ENCODE results near the gene C12orf75.

Gene C12orf75

DNA sequence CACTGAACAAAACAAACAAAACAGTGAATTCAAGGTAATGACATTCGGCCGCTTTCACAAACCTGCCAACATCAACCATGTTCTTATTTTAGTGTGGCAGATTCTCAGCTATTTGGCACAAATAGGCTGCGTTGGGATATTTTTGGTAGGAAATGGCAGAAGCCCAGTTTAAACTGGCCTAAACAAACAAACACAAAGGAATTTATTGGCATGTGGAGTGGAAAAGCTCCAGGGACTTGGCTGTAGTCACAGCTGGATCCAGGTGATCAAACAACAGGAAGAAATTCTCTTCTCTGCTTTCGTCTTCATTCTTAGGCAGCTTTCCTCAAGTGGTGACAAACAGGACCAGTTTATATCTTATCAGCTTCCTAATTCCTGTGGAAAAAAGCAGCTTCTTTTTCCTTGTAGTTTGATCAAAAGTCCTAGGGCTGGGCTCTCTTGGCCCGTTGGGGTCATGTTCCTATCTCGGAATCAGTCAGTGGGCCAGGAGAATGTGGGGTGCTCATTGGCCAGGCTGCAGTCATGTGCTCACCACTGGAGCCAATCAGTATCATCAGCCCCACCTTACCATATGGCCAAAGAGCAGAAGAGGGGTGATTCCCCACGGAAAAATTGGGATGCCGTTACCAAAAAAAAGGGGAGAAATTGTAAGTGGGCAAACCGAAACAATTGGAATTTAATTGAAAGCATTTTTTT lies 22.6 kb downstream of the C12orf75 start:
- Histone ChIP-seq H3K27ac (ENCODE audit: low read depth, low read length) (peak overlapping the region; percentile 66; the same call in 1 of the 2 replicates), H3K9ac (ENCODE audit: low read depth, low read length) (no peak overlapping the region), H3K4me1 (ENCODE audit: insufficient read depth, low read length) (peaks cover 8% of the 10 kb centered on the region), H3K4me3 (ENCODE audit: low read length) (no peak overlapping the region), H3K27me3 (ENCODE audit: insufficient read depth, low read length) (no peaks in the 10 kb centered on the region), H3K9me3 (ENCODE audit: insufficient read depth, low read depth, low read length) (no peaks in the 10 kb centered on the region), H3K36me3 (ENCODE audit: insufficient read depth, low read length) (no peaks in the 10 kb centered on the region)
- WGBS: 86% methylated on average over 9 of the region's 9 CpGs

DNA sequence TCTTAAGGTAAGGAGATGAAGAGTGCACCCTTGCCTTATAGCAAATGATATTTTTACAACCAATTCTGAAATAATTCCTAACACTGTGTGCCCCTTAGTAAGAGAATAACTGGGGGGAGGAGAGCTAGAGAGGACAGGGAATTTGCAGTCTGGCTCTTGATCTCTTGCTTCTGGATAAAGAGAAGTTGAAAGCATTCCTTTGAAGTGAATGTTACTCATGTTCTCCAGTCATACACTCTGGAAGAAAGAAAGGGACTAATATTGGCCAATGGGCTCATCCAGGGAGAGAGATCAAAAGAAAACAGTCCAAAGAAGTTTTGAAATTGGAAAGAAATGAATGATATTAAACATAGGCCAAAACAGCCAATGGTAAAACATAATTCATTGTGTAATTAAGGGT lies 25.3 kb downstream of the C12orf75 start:
- Histone ChIP-seq H3K9ac (ENCODE audit: low read depth, low read length) (no peak overlapping the region), H3K27ac (ENCODE audit: low read depth, low read length) (no peak overlapping the region), H3K4me1 (ENCODE audit: insufficient read depth, low read length) (peaks cover 8% of the 10 kb centered on the region), H3K9me3 (ENCODE audit: insufficient read depth, low read depth, low read length) (no peaks in the 10 kb centered on the region), H3K36me3 (ENCODE audit: insufficient read depth, low read length) (no peaks in the 10 kb centered on the region), H3K27me3 (ENCODE audit: insufficient read depth, low read length) (no peaks in the 10 kb centered on the region), H3K4me3 (ENCODE audit: low read length) (no peak overlapping the region)

GRCh38 chr12:105357162-105357691 lies 26.7 kb downstream of the C12orf75 start:
- no peak overlapping the region for H3K27ac ChIP-seq (ENCODE audit: low read depth, low read length)
- H3K4me1 ChIP-seq (ENCODE audit: insufficient read depth, low read length): peaks cover 8% of the 10 kb centered on the region
- no peaks in the 10 kb centered on the region for H3K9me3 ChIP-seq (ENCODE audit: insufficient read depth, low read depth, low read length)
- no peak overlapping the region for H3K9ac ChIP-seq (ENCODE audit: low read depth, low read length)
- no peak overlapping the region for H3K4me3 ChIP-seq (ENCODE audit: low read length)
- no peaks in the 10 kb centered on the region for H3K36me3 ChIP-seq (ENCODE audit: insufficient read depth, low read length)
- WGBS: 84% methylated on average over 6 of the region's 6 CpGs
- no peaks in the 10 kb centered on the region for H3K27me3 ChIP-seq (ENCODE audit: insufficient read depth, low read length)

GRCh38 chr12:105358789-105359188 lies 28.3 kb downstream of the C12orf75 start:
- WGBS: 89% methylated on average over 7 of the region's 7 CpGs
- H3K36me3 ChIP-seq (ENCODE audit: insufficient read depth, low read length): no peaks in the 10 kb centered on the region
- H3K4me1 ChIP-seq (ENCODE audit: insufficient read depth, low read length): no peaks in the 10 kb centered on the region
- H3K4me3 ChIP-seq (ENCODE audit: low read length): no peak overlapping the region
- no peaks in the 10 kb centered on the region for H3K9me3 ChIP-seq (ENCODE audit: insufficient read depth, low read depth, low read length)
- no peaks in the 10 kb centered on the region for H3K27me3 ChIP-seq (ENCODE audit: insufficient read depth, low read length)
- no peak overlapping the region for H3K9ac ChIP-seq (ENCODE audit: low read depth, low read length)
- H3K27ac ChIP-seq (ENCODE audit: low read depth, low read length): no peak overlapping the region

DNA sequence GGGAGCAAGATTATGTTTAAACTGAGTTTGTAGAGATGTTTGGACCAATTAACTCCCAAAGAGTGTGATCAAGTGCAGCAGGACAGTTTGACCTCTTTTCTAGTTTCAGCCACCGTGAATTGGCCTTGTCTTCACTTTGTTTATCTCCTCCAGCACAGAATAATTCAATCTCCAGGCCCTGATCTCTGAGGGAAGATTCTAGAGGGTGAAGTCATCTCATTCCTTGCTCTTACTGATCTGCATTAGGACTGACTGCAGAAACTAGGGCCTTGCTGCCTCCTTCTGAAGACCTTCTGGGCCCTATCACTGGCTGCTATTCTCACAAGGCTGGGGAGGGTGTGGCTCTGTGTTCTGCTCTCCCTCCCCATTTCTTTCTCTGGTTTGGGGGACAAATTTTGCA lies 29.4 kb downstream of the C12orf75 start:
- Histone ChIP-seq H3K36me3 (ENCODE audit: insufficient read depth, low read length) (no peaks in the 10 kb centered on the region), H3K27me3 (ENCODE audit: insufficient read depth, low read length) (no peaks in the 10 kb centered on the region), H3K27ac (ENCODE audit: low read depth, low read length) (no peak overlapping the region), H3K9ac (ENCODE audit: low read depth, low read length) (no peak overlapping the region), H3K9me3 (ENCODE audit: insufficient read depth, low read depth, low read length) (no peaks in the 10 kb centered on the region), H3K4me3 (ENCODE audit: low read length) (no peak overlapping the region), H3K4me1 (ENCODE audit: insufficient read depth, low read length) (no peaks in the 10 kb centered on the region)
- WGBS: 95% methylated on average over 1 of the region's 1 CpG

DNA sequence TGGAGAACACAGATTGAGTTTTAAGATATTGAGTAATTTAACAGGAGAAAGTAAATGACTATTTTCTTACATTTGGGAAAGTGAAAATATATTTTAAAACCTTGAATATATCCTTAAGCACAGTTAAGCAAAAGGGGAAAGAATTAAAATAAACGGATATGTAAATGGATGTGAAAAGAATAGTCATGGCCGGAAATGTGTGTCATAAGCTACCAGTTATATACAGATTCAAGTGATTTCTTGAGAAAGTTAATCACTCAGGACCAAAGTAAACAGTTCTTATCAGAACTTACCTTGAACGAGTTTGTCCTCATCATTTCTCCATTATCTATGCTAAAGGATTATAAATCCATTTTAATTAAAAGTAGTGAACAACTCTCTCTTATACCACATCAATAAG lies 33.4 kb downstream of the C12orf75 start:
- Histone ChIP-seq H3K36me3 (ENCODE audit: insufficient read depth, low read length) (no peaks in the 10 kb centered on the region), H3K4me1 (ENCODE audit: insufficient read depth, low read length) (peaks cover 13% of the 10 kb centered on the region)

GRCh38 chr12:105365231-105365630 lies 34.7 kb downstream of the C12orf75 start:
- 93% methylated on average over 3 of the region's 3 CpGs for WGBS
- Histone ChIP-seq H3K27ac (ENCODE audit: low read depth, low read length) (no peak overlapping the region), H3K36me3 (ENCODE audit: insufficient read depth, low read length) (no peaks in the 10 kb centered on the region), H3K27me3 (ENCODE audit: insufficient read depth, low read length) (no peaks in the 10 kb centered on the region), H3K9ac (ENCODE audit: low read depth, low read length) (no peak overlapping the region), H3K4me1 (ENCODE audit: insufficient read depth, low read length) (peaks cover 13% of the 10 kb centered on the region), H3K9me3 (ENCODE audit: insufficient read depth, low read depth, low read length) (no peaks in the 10 kb centered on the region), H3K4me3 (ENCODE audit: low read length) (no peak overlapping the region)

More for the DNA sequence above, 33.4 kb downstream of the C12orf75 start:
- Histone ChIP-seq H3K9me3 (ENCODE audit: insufficient read depth, low read depth, low read length) (no peaks in the 10 kb centered on the region), H3K9ac (ENCODE audit: low read depth, low read length) (no peak overlapping the region), H3K27ac (ENCODE audit: low read depth, low read length) (no peak overlapping the region), H3K27me3 (ENCODE audit: insufficient read depth, low read length) (no peaks in the 10 kb centered on the region), H3K4me3 (ENCODE audit: low read length) (no peak overlapping the region)
- WGBS: 96% methylated on average over 3 of the region's 3 CpGs

DNA sequence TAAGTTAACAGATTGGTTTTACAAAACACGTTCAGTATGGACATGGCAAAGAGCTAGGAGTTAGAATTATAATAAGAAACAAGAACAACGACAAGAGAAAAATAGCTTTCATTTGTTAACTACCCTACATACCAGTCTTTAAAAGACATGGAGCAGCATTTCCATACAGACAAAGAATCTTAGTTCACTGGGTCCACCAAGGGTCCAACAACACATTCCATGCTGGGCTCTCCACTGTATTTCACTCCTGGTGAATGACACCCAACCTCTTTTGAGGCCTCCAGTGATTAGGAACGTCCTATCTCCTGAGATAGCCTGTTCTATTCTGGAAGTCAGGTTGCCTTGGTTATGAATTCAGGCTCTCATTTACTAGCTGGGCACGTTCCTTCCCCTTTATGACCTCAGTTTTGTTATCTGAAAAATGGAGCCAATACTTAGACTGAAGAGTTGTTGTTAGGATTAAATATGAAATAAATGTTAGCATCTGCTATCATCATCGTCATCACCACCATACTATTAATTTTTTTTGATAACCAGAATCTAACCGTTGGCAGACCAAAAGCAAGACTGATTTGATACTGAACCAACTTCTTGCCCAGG lies 37.7 kb downstream of the C12orf75 start:
- Histone ChIP-seq H3K4me3 (ENCODE audit: low read length) (no peak overlapping the region), H3K9ac (ENCODE audit: low read depth, low read length) (no peak overlapping the region), H3K27ac (ENCODE audit: low read depth, low read length) (no peak overlapping the region; the same call in 1 of the 2 replicates), H3K27me3 (ENCODE audit: insufficient read depth, low read length) (no peaks in the 10 kb centered on the region), H3K36me3 (ENCODE audit: insufficient read depth, low read length) (peaks cover 10% of the 10 kb centered on the region; the same call in 1 of the 2 replicates), H3K9me3 (ENCODE audit: insufficient read depth, low read depth, low read length) (no peaks in the 10 kb centered on the region), H3K4me1 (ENCODE audit: insufficient read depth, low read length) (peaks cover 13% of the 10 kb centered on the region)
- WGBS: 79% methylated on average over 6 of the region's 6 CpGs

- no peaks in the 10 kb centered on the region for H3K27me3 ChIP-seq (ENCODE audit: insufficient read depth, low read length)
- H3K4me1 ChIP-seq (ENCODE audit: insufficient read depth, low read length): peaks cover 13% of the 10 kb centered on the region
- H3K27ac ChIP-seq (ENCODE audit: low read depth, low read length): no peak overlapping the region
- 55% methylated on average over 3 of the region's 3 CpGs for WGBS
- H3K4me3 ChIP-seq (ENCODE audit: low read length): no peak overlapping the region
- no peaks in the 10 kb centered on the region for H3K9me3 ChIP-seq (ENCODE audit: insufficient read depth, low read depth, low read length)
- peaks cover 10% of the 10 kb centered on the region; the same call in 1 of the 2 replicates for H3K36me3 ChIP-seq (ENCODE audit: insufficient read depth, low read length)
- no peak overlapping the region for H3K9ac ChIP-seq (ENCODE audit: low read depth, low read length)
Measured at GRCh38 chr12:105369014-105369413, 38.5 kb downstream of the C12orf75 start.

DNA sequence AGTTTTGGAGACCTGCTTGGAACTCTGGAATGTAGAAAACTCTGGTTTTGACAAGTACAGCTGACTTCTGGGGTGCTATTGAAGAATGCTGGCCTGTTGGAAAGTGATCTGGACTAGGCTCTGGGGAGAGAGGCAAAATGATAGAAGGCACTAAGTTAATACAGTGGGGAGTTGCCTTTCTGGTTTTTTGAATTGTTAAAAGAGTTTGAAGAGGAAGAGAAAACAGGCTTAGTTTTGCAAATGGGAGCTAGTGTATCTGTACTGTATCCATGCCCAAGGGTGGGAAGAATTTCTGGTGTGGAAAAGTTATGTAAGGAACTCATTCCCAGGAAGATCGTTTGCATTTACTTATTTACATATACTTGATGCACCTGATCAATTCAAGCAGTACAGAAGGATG lies 43.8 kb downstream of the C12orf75 start:
- H3K9me3 ChIP-seq (ENCODE audit: insufficient read depth, low read depth, low read length): no peaks in the 10 kb centered on the region
- peaks cover 5% of the 10 kb centered on the region; the same call in 1 of the 2 replicates for H3K4me1 ChIP-seq (ENCODE audit: insufficient read depth, low read length)
- no peak overlapping the region for H3K27ac ChIP-seq (ENCODE audit: low read depth, low read length)
- 100% methylated on average over 1 of the region's 1 CpG for WGBS
- no peak overlapping the region for H3K9ac ChIP-seq (ENCODE audit: low read depth, low read length)
- no peak overlapping the region for H3K4me3 ChIP-seq (ENCODE audit: low read length)
- H3K36me3 ChIP-seq (ENCODE audit: insufficient read depth, low read length): peaks cover 10% of the 10 kb centered on the region; the same call in 1 of the 2 replicates
- no peaks in the 10 kb centered on the region for H3K27me3 ChIP-seq (ENCODE audit: insufficient read depth, low read length)

DNA sequence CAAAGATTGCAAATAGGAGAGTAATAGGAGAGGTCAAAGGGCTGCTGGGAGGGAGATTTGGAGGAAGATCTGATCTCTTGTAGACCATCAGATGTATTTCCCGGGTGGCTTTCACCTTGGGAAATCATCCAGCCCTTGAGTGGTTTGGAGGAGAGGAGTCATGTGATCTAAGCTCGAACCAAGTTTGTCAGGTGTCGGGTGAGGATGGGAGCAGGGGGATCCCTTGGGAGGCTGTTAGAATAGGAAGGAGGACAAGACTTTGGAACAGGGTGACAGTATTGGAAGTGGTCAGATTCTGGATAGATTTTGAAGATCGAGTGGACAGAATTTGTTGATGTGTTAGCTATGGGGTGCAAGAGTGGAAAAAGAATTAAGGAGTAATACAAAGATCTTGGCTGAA lies 46.6 kb downstream of the C12orf75 start:
- Histone ChIP-seq H3K36me3 (ENCODE audit: insufficient read depth, low read length) (no peaks in the 10 kb centered on the region), H3K27ac (ENCODE audit: low read depth, low read length) (no peak overlapping the region), H3K4me3 (ENCODE audit: low read length) (no peak overlapping the region), H3K9me3 (ENCODE audit: insufficient read depth, low read depth, low read length) (no peaks in the 10 kb centered on the region), H3K9ac (ENCODE audit: low read depth, low read length) (no peak overlapping the region), H3K27me3 (ENCODE audit: insufficient read depth, low read length) (no peaks in the 10 kb centered on the region), H3K4me1 (ENCODE audit: insufficient read depth, low read length) (peaks cover 5% of the 10 kb centered on the region; the same call in 1 of the 2 replicates)
- WGBS: 89% methylated on average over 4 of the region's 4 CpGs

All from HUES64 (cell line).